Stimulated activated CD8-positive, alpha-beta memory T cell treated with anti-CD3 and anti-CD28 coated beads, Interleukin-7, amount 100 ng/mL, for 48 hours (primary cell): ENCODE results near the gene CCSER1.
"Not testable (repeated sequence)": the region's sequence is repeated elsewhere in the genome, so short reads cannot be mapped to it uniquely, and the experiment has no call there.

Source experiments
- DNase-seq, 2 donors: peaks; one replicate each; pipeline ENCODE4 v3.0.0-alpha.2; 2020; ENCODE audit warnings: low read depth in 1 of 2; ENCODE audit errors: extremely low read depth in 1 of 2

CCSER1 gene

DNA sequence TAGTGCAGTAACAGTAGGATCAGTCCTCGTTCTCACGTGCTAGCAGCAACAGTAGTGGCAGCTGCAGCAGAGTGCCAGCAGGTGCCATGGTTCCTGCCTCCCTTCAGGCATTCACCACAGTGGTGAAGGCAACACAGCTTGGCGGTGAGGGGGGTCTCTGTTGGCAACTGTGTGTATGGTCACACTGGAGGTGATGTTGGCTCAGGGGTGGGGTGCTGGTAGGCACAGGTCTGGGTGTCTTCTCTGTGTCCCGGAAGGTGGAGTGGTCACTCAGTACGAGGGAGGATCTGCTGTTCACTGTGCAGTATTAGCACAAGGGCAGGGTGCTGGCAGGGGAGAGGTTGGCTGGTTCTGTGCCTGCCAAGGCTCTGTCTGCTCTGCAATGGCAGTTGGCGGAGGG is 671.8 kb downstream of the CCSER1 start:
- no peak for DNase-seq

DNA sequence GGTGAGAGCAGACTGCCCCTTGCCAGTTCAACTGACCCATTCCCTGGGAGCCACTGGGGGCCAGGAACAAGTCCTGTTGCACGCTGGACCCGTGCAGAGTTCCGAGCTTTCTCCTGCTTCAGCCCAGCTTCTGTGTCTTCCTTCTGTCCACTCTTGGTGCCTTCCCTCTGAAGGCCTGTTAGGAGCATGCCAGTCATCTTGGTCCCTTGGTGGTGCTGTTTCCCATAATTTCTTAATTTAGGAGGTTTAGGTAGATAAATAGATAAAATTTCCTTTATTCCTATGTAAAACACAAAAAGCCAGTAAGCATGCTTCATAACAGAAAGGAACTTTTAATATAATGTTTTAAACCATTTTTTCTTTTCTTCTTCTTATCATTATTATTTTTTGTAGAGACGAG is 672.7 kb downstream of the CCSER1 start:
- no peak for DNase-seq

DNA sequence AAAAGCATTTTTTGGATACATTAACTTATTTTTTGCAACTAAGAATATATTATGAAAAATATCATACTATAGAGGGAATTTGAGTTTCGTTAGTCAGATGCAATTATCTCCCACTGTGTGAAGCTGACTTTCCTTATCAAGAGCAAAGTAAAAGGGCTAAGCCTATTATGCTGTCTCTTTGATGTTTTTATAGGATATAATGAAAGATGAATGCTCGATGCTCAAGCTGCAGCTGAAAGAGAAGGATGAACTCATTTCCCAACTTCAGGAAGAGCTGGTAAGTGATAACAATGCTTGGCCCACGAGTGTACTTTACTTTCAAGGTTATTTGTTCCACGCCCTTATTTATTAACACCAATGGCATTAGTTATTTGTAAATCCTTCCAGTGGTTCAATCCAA is 688.4 kb downstream of the CCSER1 start:
- no peak for DNase-seq

DNA sequence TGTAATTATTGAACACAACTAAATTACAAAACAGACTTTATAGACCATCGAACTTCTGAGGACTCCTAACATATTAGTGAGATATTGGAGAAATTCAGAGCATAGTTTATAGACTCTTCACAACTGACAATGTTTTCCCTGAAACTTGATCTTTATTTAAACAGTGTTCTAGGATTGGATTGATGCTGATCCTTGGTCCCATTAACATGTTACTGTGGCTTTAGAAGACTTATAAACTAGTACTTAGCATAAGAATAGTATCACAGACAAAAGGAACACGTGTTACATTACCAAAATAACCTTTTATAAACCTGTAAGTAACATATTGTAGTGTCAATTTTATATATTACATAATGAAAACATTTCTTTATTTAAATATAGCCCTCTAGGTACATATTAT is 689.6 kb downstream of the CCSER1 start:
- DNase-seq: no peak

DNA sequence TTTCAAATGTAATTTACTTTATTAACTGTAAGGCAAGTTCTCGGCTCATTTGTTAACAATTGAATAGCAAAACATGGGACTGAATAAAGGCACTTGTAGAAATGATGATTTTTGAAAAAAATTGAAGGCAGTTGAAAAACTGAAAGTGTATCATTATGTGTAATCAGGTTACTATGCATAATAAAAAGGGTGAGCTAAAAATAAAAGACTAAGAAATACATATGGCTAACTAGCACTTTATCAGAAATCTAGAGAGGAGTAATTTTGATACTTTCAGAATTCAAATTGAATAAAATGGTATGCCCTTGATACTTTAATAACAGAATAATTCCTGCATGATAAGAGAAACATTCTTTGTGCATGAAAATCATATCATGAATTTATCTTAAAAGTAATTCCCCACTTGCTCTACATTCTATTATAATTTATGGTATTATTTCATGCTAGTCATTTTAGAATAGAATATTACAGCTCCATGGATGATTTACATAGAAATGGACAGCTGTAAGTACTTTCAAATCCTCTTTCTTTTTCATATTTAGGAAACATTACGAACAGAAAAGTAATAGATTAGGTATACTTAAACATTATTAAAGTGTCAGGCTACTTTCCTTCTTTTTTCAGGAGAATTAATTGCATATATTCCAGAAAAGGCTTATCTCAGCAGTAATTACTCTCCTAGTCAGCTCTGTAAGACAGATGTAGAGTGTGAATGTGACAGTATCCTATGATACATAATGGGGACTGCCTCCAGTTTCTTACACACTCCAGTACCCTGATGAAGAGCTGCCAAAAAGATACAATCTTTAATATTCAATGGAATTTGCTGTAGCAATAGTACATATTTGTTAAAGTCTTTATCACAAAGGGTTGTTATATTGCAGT is 697.3 kb downstream of the CCSER1 start:
- DNase-seq: no peak

DNA sequence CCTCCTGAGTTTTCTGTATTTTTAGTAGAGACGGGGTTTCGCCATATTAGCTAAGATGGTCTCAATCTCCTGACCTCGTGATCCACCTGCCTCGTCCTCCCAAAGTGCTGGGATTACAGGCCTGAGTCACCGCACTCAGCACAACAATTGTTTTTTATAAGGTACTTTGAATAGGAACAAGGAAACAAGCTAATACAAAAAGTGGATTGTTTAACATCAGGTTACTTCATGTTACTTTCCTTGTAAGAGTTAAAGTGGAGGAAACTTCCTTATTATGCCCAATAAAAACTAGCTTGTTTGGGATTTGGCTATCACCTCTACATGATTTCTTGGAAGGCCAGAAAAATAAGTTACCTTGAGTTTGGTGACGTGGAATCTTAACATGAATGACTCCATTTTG is 698.7 kb downstream of the CCSER1 start:
- DNase-seq: no peak

DNA sequence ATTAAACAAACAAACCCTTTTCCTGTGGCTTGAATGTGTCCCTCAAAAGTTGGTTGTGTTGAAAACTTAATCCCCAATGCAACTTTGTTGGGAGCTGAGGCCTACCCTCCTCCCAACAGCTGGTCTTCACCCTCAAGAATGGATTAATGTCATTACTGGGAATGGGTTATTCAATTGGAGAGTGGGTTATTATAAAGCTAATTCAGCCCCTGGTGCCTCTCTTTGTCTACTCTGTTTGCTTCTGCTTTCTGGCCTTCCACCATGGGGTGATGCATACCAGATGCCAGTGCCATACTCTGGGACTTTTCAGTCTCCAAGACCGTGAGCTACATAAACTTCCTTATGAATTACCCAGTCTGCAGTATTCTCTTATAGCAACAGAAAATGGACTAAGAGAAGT is 706.5 kb downstream of the CCSER1 start:
- DNase-seq: no peak

DNA sequence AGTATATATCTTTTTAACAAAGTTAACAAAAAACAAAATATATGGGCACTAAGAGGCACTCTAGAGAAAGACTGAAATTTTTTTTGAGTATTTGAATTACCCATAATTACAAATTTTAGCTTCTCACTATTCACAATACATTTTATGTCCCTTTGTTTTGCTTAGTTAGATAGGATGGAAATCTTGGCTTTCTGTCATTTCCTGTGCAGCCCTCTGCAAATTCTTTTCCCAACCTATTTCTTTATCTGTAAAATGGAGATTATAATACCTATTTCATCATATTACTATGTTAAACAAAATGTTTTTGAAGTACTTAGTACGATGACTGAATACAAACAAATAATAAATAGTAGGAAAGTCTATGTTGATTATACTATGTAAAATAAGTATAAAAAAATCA is 710.0 kb downstream of the CCSER1 start:
- DNase-seq: no peak

DNA sequence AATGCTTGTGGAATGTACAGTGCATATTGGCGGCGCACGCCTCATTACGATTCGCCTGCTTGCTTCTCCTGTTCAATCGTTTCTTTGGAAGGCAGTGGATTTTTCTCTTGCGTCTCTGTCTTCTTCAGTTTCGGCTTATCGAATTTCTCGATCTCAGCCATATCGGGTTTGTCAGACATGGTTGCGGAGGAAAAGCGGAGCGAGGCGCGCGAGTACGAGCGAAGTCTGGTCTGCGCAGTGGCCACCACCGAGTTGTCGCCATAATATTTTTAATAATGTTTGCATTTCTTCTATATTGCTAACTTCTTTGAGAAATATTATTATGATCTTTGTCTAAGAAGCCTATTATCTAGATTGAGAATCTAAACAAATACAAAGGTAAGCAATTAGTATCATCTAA is 711.7 kb downstream of the CCSER1 start:
- not testable (repeated sequence) for DNase-seq

DNA sequence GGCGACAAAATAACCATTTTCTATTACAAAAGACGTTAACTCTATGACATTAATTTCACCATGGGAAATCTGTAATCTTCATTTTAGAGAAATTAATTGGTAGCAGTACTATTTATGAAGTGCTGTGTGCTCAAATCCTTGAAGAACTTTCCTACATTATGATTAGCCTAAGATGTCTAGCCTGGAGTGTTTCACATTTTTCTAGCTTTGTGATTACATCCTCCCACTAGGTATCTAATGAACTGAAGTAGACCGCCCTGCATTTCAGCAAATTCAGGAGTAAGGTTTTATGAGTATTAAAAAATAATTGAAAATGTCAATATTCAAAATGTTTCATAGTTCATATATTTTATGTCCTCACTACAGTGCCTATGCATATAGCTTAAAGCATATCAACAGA is 713.1 kb downstream of the CCSER1 start:
- no peak for DNase-seq

DNA sequence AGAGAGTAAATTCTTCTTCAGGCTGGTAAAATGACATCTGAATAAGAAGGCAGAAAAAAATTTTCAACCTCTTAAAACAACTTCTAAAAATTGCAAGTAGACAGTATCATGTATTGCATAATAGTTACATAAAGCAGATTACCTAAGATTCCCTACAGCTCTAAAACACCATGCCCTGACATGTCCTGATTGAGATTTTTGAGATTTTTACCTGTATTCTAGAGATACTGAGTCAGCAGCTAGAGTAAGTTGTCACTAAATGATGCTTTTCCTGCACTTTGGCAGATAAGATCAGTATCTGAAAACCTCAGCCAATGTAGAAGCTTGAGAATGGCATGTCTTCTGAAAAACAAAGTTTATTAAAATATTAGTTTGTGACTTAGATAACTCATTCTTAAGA is 713.6 kb downstream of the CCSER1 start:
- DNase-seq: no peak

DNA sequence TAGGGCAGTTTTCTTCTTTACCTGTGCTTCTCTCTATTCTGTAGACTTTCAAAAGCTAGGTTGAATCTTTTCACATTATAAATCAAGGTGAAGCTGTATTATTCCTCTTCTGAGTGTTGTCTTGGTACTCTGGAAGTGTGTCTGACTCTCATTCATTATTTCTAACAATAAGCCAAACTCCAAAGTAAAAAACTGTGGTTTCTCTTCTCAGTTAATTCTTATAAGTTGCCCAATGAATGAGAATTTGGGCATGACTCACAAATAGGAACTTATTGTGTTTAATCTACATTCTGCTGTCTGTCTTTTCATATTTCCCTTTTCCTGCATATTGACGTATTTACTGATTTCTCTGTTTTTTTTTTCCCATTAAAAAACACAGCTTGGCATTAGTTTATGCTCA is 714.5 kb downstream of the CCSER1 start:
- DNase-seq: no peak

DNA sequence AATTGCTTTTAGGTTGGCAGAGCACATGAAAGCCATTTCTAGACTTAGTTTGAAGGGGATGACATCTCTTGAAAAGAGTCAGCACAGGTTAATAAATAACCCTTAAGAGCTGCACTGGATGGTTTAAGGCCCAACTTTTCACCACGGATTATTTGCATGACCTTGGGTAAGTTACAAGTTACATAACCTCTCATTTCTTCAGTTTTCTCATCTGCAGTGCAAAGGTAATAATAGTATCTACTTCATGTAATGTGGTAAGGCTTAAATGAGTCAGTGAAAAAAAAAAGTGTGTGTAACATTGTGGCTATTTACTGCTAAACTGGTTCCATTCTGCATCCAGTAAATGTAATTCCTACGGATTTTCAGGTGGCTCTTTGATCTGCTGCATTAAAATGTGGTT is 715.8 kb downstream of the CCSER1 start:
- DNase-seq: no peak

DNA sequence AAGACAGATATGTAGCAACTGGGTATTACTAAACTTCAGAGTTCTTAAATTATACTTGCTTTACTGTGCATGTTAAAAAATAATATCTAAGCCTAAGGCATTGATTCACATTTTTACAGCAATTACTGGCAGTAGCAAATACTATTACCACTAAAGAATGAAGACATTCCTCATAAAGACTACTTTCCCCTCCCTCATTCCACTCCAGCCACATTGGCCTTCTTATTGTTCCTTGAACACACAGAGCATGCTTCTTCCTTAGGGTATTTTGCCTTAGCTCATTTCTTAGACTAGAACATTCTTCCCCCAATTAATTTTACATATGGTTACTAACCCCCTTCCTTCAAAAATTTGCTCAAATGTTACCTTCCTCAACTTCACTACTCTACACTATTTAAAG is 717.0 kb downstream of the CCSER1 start:
- DNase-seq: no peak

DNA sequence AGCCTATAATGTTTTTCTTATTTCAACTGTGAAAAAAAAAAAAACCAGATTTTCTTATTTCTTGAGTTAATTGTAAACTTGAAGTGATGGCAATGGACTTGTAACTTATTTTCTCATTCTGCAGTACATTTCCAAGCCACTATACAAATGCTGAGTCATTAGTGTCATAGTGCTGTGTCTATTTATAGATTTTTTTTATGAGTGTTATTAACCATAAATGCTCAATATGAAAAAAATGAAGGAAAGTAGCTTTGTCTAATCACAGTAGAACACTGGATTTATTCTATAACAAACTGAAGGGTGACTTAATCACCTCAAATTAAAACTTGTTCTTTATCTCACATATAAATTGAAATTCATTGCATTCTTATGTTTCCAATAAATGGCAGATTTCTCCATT is 718.6 kb downstream of the CCSER1 start:
- DNase-seq: no peak

DNA sequence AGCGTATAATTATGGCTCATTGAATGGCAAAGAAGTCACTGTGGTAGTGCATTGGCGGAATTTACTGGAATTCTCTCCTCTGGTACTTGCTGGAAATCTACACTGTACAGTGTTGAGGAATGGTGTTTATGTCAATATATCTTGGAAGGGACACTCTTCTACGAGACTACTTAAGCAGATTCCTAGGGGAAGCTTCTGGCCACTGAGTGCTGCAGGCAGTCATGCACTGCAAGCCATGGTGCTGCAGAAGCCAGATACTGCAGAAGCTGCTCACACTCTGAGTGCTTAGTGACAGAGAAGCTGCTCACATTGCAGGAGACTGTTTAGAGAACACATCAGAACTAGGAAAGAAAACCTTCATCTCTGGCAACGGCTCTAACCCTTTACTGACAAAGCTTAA is 725.0 kb downstream of the CCSER1 start:
- DNase-seq: no peak

DNA sequence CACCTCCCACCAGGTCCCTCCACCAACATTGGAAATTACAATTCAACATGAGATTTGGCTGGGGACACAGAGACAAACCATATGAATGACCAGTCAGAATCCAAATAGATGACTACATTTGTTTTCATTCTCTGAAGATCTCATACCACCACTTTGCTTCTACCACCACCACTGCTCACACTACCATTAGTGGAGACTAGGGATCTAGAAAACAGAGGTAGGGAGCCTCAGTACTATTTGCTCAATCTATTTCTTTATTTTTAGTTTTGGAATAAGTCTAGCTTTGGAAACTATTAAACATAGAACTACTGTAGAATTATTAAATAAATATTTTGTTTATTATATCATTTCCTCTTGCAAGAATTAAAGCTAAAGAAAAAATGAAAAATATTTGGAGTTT is 727.9 kb downstream of the CCSER1 start:
- no peak for DNase-seq

DNA sequence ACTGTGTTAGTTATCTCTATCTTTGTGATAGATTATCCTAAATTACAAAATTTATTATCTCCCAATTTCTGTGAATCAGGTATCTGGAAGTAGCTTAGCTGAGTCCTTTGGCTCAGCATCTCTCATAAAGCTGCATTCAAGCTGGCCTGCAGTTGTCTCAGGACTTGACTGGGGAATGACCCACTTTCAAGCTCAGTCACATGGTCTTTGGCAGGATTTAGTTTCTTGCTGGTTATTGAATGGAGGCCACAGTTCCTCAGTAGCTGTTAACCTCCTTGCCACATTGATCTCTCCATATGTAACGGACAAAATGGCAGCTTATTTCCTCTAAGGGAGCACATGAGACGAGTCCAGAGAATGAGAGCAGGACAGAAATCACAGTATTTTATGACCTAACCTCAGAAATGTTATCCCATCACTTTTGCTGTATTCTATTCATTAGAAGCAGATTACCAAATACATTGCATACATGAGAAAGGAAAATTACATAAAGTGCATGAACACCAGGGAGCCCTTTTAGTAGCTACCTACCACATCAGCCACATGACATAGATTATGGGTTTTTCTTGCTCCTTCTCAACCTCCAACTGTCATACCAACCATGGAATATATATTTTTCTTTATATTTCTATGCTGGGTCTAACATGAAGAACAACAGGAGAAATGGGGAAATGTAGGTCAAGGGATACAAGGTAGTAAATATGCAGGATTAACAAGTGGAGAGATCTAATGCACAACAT is 730.1 kb downstream of the CCSER1 start:
- DNase-seq: no peak

DNA sequence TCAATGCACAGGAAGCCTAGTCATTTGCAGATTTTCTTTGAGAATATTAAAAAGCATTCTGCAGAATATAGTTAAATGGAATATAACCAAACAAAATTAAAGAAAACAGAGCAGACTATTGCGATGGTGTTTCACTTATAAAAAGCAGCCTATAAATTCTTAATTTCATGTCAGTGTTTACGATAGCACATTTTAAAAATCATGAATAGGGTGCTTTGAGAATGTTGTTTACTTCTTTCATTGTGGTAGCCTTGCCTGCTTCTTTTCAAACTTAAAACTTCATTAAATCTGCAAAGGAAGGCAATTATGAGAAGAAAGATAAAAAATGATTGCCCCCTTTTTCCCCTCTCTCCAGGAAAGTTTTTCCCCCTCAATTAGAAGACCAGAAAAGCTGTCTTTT is 748.6 kb downstream of the CCSER1 start:
- no peak for DNase-seq

DNA sequence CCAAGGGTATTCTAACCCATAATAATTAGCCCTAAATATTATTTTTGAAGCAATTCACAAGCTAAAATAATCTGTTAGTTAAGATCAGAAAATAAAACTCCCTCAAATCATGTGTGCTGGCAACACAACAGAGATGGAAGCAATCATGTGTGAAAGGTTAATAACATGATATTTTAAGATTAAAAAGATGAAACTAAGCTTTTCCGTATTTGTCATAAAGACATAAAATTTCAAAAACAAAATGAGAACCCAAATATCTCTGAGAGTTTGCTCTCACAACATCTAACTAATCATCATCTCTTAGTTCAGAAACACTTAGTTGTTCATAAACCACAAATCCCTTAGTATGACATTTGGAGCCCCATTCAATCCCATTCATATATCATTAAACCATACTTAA is 749.1 kb downstream of the CCSER1 start:
- DNase-seq: no peak

DNA sequence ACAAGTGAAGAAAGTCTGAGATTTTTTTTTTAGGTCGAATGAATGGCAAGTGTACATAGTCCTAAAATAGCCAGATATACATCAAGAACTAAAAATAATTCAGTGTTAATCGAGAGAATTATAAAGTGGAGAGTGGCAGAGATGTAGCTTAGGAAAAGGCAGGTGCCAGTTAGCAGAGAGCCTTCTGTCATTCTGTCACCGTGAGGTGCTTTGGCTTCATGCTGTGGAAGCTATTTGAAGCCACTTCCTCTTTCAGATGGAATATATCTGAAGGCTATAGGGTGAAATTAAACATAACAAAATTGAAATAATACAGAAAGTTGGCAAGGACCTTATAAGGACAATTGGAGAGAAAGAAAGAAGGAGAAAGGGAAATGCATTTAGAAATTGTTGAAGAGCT is 756.3 kb downstream of the CCSER1 start:
- no peak for DNase-seq

DNA sequence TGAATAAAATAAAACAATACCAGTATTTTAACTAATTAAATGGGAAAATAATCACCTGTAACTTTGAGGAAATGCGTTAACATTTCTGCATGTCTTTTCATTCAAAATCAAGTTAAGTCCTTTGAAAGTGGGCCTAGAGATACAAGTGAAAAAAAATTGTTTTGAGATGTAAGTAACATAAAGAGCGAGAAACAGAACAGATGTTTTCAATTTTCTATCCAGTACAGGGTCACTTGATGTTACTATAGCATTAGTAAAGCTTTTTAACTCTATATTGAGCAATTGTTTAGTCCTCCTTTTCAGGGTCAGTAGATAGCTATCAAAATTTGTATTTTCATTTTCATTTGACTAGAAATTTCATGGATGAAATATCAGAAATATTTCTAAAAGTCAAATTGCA is 761.4 kb downstream of the CCSER1 start:
- DNase-seq: no peak
